ENCODE results near the gene DPM1. TPM values are rescaled to one million over a fixed set of nuclear protein-coding genes. Genes with fewer than 3 reads are reported as not detected.

The DPM1 gene
- total RNA-seq, 3 donors from 2014 or later = 30.9 to 39.5 (median 32.9) TPM

GRCh38 chr20:50919567-50919966 is 38.8 kb downstream of the DPM1 start:
- H3K9me3 ChIP-seq = no peaks in the 10 kb centered on the region
- H3K36me3 ChIP-seq (ENCODE audit: low read depth) = no peaks in the 10 kb centered on the region
- ATAC-seq = peak; percentile 14
- intact Hi-C loops (cut with DNase I, micrococcal nuclease) = no loop called here
- peaks cover 34% of the 10 kb centered on the region for H3K4me1 ChIP-seq (ENCODE audit: low read depth)
- DNase-seq = no peak
- no peak for TF ChIP-seq CTCF (IDR thresholded peaks at IDR 0.05)
- H3K4me3 ChIP-seq = no peak overlapping the region

DNA sequence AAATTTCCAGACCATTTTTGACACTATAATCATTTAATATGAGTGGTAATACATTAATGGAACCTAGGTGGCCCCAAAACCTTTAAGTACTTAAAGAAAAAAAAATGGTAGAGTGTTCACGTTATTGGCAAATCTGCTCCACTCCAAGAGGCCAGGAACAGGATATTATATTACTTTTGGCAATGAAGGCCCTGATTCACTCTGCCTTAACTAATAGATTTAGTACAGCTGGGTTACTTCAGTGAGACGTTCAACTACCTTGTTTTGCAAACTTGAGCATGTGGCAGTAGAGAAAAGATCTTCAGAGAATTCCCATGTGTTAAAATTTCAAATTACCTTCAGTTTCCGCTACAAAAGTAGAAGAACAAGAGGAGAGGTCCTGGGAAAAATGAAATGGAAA is 39.9 kb downstream of the DPM1 start:
- no peaks in the 10 kb centered on the region for H3K36me3 ChIP-seq (ENCODE audit: low read depth)
- no peak for DNase-seq
- no peak for TF ChIP-seq CTCF (IDR thresholded peaks at IDR 0.05)
- H3K4me1 ChIP-seq (ENCODE audit: low read depth) = peaks cover 34% of the 10 kb centered on the region
- no peak overlapping the region for H3K4me3 ChIP-seq
- ATAC-seq = no peak
- intact Hi-C loops (cut with DNase I, micrococcal nuclease) = no loop called here
- no peaks in the 10 kb centered on the region for H3K9me3 ChIP-seq

DNA sequence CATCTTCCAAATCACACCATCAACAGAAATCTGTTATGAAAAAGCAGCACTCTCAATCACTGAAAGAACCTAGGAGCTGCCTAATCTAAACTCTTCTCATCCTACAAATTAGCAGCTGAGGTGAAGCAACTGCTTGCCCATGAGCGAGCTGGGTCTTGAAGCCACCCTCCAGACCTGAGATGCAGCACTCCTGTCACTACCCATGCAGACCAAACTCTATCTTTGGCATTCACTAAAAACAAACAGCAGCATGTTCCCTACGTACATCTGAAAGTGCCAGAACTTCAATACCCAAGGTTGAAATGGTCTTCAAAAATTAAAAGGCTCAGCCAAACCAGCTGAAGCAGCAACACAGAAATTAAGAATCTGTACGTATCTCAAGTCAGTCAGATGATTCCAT is 41.4 kb downstream of the DPM1 start:
- TF ChIP-seq CTCF (IDR thresholded peaks at IDR 0.05) = no peak
- H3K4me1 ChIP-seq (ENCODE audit: low read depth) = peaks cover 37% of the 10 kb centered on the region
- no peaks in the 10 kb centered on the region for H3K36me3 ChIP-seq (ENCODE audit: low read depth)
- no peak for ATAC-seq
- no peak for DNase-seq
- H3K9me3 ChIP-seq = no peaks in the 10 kb centered on the region
- intact Hi-C loops (cut with DNase I, micrococcal nuclease) = no loop called here
- H3K4me3 ChIP-seq = no peak overlapping the region

GRCh38 chr20:50916257-50916656 is 42.1 kb downstream of the DPM1 start:
- TF ChIP-seq CTCF (IDR thresholded peaks at IDR 0.05) = no peak
- peaks cover 37% of the 10 kb centered on the region for H3K4me1 ChIP-seq (ENCODE audit: low read depth)
- no peaks in the 10 kb centered on the region for H3K9me3 ChIP-seq
- peak; percentile 95 for ATAC-seq
- intact Hi-C loops (cut with DNase I, micrococcal nuclease) = no loop called here
- peak in 1 of 3 donors; percentile 52 for DNase-seq
- no peaks in the 10 kb centered on the region for H3K36me3 ChIP-seq (ENCODE audit: low read depth)
- H3K4me3 ChIP-seq = no peak overlapping the region

GRCh38 chr20:50915424-50915823 is 42.9 kb downstream of the DPM1 start:
- Histone ChIP-seq H3K9me3 (no peaks in the 10 kb centered on the region), H3K4me3 (no peak overlapping the region), H3K4me1 (ENCODE audit: low read depth) (peaks cover 37% of the 10 kb centered on the region), H3K36me3 (ENCODE audit: low read depth) (no peaks in the 10 kb centered on the region)
- ATAC-seq = no peak
- TF ChIP-seq CTCF (IDR thresholded peaks at IDR 0.05) = no peak
- no peak for DNase-seq
- intact Hi-C loops (cut with DNase I, micrococcal nuclease) = no loop called here

All from mucosa of descending colon (tissue), 3 donors.